Activated naive CD4-positive, alpha-beta T cell treated with anti-CD3 and anti-CD28 coated beads, Interleukin-2, amount 50 U/mL, for 24 hours (primary cell): Measurements from ENCODE around the gene SYCE3.
A peak's percentile ranks its signal among the peaks of the same experiment; 100 is the strongest.
"Not testable (repeated sequence)": the region's sequence is repeated elsewhere in the genome, so short reads cannot be mapped to it uniquely, and the experiment has no call there.

ENCODE experiments used
- H3K27ac Mint-ChIP-seq: one replicate; pipeline ENCODE4 v1.8.0; 2021; ENCODE audit warnings: mild to moderate bottlenecking, mixed read lengths
- H3K27me3 Mint-ChIP-seq: one replicate; pipeline ENCODE4 v1.8.0; 2021; ENCODE audit warnings: mixed read lengths
- H3K36me3 Mint-ChIP-seq: one replicate; pipeline ENCODE4 v1.8.0; 2021; ENCODE audit warnings: mixed read lengths
- H3K4me1 Mint-ChIP-seq: one replicate; pipeline ENCODE4 v1.8.0; 2021; ENCODE audit warnings: mixed read lengths
- H3K4me3 Mint-ChIP-seq: one replicate; pipeline ENCODE4 v1.8.0; 2021; ENCODE audit warnings: mild to moderate bottlenecking, mixed read lengths
- H3K9me3 Mint-ChIP-seq: one replicate; pipeline ENCODE4 v1.8.0; 2021; ENCODE audit warnings: mixed read lengths

SYCE3 gene, protein sequence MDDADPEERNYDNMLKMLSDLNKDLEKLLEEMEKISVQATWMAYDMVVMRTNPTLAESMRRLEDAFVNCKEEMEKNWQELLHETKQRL

GRCh38 chr22:50562523-50563412 is at the start of gene SYCE3:
SYCE3 (minus strand) TSS chr22:50562919; CDS start chr22:50556405, 6,514 bp downstream.
- Mint-ChIP-seq H3K27ac (peak within 1 kb of the TSS; percentile 60), H3K9me3 (no peaks in the 10 kb centered on the region)

DNA sequence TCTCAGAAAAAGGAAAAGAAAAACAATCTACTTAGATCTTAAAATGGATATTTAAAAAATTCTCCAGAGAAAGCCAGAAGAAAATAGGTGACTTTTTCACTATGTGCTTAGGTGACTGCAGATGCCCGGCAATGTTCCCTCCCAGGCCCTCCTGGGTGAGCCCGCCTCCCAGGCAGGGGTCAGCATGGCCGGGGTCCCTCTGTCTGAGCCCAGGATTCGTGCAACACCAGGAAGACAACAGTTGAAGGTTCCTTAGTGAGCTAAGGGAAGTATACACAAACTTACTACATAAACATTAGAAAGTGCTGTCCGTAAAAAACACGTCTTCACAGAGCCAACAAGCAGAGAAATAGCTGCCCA is 49.4 kb upstream of the SYCE3 start:
- Mint-ChIP-seq H3K27me3 (peaks cover 2% of the 10 kb centered on the region), H3K4me1 (peaks cover 13% of the 10 kb centered on the region), H3K9me3 (no peaks in the 10 kb centered on the region), H3K4me3 (no peak overlapping the region), H3K36me3 (no peaks in the 10 kb centered on the region), H3K27ac (no peak overlapping the region)

More at GRCh38 chr22:50562523-50563412, at the start of gene SYCE3:
- Mint-ChIP-seq H3K27me3 (no peaks in the 10 kb centered on the region), H3K4me1 (peaks cover 24% of the 10 kb centered on the region), H3K4me3 (peak within 1 kb of the TSS; percentile 94), H3K36me3 (no peaks in the 10 kb centered on the region)

DNA sequence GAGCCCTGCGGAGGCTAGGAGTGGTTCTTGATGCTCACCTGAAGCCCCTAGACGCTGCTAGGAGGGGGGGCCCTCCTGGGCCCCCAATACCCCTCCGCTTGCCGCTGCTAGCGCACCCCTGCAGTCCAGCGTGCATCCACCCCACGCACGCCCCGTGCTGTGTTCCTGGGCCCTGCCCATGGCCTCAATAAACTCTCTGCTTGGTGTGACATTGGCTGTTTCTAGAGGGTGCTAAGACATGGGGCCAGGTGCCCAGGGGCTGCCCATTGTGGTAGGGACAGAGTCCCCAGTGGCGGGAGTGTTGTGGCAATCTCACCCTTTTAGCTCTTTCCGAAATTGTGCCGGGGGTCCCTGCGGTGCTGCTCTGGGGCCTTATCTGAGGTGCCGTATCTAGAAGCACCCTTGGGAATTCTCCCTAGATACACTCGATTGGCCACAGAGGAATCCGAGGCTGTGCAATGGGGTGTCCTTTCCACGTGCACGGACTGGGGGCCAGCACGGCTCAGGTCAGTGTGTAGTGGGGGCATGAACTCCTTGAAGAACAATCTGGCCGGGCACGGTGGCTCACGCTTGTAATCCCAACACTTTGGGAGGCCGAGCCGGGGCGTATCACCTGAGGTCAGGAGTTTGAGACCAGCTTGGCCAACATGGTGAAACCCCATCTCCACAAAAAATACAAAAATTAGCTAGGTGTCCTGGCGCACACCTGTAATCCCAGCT is 48.8 kb upstream of the SYCE3 start:
- peaks cover 2% of the 10 kb centered on the region for H3K27me3 Mint-ChIP-seq
- peaks cover 13% of the 10 kb centered on the region for H3K4me1 Mint-ChIP-seq
- no peak overlapping the region for H3K4me3 Mint-ChIP-seq
- H3K27ac Mint-ChIP-seq: no peak overlapping the region
- no peaks in the 10 kb centered on the region for H3K36me3 Mint-ChIP-seq
- H3K9me3 Mint-ChIP-seq: no peaks in the 10 kb centered on the region

DNA sequence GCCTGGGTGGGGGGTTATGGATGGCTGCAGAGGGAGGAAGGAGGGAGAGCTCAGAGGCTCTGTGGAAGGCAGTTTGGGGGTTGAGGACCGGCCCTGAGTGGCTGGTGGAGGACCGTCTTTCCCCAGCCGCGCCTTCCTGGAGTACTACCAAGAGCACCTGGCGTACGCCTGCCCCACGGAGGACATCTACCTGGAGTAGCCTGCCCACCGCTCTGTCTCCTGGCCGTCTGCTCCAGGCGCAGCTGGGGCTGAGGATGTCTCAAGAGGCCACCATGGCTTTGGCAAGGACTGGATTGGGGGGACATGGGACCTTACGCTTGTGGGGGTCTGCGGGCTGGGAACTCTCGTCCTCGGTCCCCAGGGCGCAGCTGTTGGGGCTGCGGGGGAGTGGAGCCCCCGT is 47.9 kb upstream of the SYCE3 start:
- H3K27ac Mint-ChIP-seq: peak overlapping the region; percentile 51
- no peaks in the 10 kb centered on the region for H3K9me3 Mint-ChIP-seq
- peaks cover 13% of the 10 kb centered on the region for H3K4me1 Mint-ChIP-seq
- no peak overlapping the region for H3K4me3 Mint-ChIP-seq
- H3K27me3 Mint-ChIP-seq: peaks cover 2% of the 10 kb centered on the region
- no peaks in the 10 kb centered on the region for H3K36me3 Mint-ChIP-seq

DNA sequence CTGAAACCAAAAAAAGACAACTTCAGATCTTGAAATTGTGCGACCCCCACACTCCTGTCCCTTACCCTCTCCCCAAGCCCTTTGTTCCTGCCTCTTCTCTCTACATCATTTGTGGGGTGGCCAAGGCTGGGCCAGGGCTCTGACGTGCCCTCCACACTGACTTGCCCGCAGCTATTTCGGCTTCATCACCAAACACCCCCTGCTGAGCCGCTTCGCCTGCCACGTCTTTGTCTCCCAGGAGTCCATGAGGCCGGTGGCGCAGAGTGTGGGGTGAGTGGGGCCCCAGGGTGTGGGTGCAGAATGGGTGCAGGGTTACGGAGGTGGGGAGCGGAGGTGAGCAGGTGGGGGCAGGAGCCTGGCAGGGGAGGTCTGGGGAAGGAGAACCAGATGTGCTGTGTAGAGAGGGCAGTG is 47.3 kb upstream of the SYCE3 start:
- Mint-ChIP-seq H3K27ac (peak overlapping the region; percentile 51), H3K36me3 (no peaks in the 10 kb centered on the region), H3K9me3 (no peaks in the 10 kb centered on the region), H3K4me3 (no peak overlapping the region), H3K4me1 (peaks cover 13% of the 10 kb centered on the region), H3K27me3 (peaks cover 2% of the 10 kb centered on the region)

DNA sequence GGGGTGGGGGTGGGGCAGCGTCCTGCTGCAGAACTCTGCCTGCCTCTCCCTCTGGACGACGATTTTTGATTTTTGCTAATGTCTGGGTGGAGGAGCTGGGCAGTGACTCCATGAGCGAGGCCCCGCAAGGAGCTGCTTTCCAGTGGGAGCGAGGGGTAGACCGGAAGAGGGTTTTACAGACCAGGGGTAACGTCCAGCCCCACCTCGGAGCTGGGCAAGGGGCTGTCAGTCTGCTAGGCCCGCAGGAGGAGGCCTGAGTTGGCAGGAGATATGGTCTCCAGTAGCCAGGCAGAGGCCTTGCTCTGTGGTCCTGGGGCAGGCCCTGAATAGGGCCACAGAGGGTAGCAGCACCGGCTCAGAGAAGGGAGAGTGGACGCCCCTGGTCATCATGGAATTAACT is 46.9 kb upstream of the SYCE3 start:
- peaks cover 2% of the 10 kb centered on the region for H3K27me3 Mint-ChIP-seq
- H3K27ac Mint-ChIP-seq: no peak overlapping the region
- H3K4me1 Mint-ChIP-seq: peaks cover 13% of the 10 kb centered on the region
- H3K36me3 Mint-ChIP-seq: no peaks in the 10 kb centered on the region
- H3K9me3 Mint-ChIP-seq: no peaks in the 10 kb centered on the region
- H3K4me3 Mint-ChIP-seq: no peak overlapping the region

GRCh38 chr22:50608996-50609395 is 46.3 kb upstream of the SYCE3 start:
- no peak overlapping the region for H3K27ac Mint-ChIP-seq
- H3K4me1 Mint-ChIP-seq: peaks cover 13% of the 10 kb centered on the region
- H3K36me3 Mint-ChIP-seq: no peaks in the 10 kb centered on the region
- H3K27me3 Mint-ChIP-seq: peaks cover 2% of the 10 kb centered on the region
- H3K9me3 Mint-ChIP-seq: no peaks in the 10 kb centered on the region
- no peak overlapping the region for H3K4me3 Mint-ChIP-seq

DNA sequence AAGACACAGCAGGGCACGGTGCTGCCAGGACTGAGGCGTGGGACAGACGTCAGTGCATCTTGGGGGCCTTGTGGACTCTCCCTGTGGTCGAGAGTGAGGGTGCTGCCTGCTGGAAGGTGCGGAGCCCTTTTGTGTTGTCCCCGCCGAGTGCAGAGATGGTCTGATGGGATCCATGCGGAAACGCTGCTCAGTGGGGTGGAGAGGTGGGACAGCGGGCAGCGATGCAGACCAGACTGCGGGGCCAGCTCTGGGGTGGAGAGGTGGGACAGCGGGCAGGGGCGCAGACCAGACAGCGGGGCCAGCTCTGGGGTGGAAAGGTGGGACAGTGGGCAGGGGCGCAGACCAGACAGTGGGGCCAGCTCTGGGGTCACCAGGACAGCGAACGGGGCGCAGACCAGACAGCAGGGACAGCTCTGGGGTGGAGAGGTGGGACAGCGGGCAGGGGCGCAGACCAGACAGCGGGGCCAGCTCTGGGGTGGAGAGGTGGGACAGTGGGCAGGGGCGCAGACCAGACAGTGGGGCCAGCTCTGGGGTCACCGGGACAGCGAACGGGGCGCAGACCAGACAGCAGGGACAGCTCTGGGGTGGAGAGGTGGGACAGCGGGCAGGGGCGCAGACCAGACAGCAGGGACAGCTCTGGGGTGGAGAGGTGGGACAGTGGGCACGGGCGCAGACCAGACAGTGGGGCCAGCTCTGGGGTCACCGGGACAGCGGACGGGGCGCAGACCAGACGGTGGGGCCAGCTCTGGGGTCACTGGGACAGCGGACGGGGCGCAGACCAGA is 45.5 kb upstream of the SYCE3 start:
- not testable (repeated sequence) for H3K9me3 Mint-ChIP-seq, H3K27me3 Mint-ChIP-seq, H3K4me3 Mint-ChIP-seq, H3K27ac Mint-ChIP-seq, H3K36me3 Mint-ChIP-seq
- peaks cover 11% of the 10 kb centered on the region for H3K4me1 Mint-ChIP-seq

DNA sequence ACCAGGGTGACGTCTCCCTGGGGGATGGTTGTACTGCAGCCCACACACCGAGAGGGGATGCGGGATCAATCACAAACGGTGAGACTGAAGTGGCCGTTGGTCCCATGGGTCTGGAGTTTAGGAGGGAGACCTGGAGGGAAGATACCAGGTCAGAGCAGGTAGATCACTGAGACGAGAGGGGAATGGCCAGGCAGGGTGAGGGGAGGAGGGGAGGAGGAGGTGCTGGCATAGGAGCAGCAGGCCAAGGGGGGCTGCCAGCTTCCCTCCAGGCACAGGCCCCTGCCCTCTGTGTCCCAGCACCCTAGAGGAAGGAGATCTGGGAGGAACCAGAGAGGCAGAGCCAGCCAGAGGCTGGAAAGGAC is 44.9 kb upstream of the SYCE3 start:
- Mint-ChIP-seq H3K4me3 (no peak overlapping the region), H3K9me3 (no peaks in the 10 kb centered on the region), H3K27me3 (peaks cover 7% of the 10 kb centered on the region), H3K36me3 (no peaks in the 10 kb centered on the region), H3K4me1 (peaks cover 6% of the 10 kb centered on the region), H3K27ac (no peak overlapping the region)

DNA sequence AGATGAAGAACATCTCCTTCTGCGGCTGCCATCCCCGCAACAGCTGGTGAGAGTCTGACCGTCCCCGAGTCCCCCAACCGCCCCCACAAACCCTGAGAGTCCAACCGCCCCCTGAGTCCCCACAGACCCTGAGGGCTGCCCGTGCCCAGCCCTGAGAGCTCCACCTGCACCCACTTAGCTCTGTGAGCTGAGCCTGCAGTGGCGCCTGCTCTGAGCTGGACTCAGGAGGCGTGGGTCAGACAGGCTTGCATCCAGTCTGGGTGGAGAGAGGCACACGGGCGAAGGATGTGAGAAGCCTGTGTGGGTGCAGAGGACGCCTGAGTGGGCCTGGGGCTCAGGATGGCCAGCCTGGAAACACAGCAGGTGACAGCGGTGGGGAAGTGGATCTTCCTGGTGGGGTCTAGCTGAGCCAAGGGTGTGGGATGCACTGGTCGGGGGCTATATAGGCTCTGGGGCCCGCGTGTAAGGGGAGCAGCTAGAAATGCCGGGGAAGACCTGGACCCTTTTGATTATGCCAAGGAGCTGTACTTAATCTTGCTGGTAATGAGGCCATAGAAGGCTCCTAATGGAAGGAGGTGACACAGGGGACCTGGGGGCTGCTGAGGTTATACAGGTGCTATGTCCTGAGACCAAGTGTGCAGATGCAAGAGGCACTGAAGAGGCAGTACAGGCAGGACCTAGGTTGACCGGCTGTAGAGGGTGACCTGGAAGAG is 44.4 kb upstream of the SYCE3 start:
- Mint-ChIP-seq H3K9me3 (no peaks in the 10 kb centered on the region), H3K27me3 (peaks cover 13% of the 10 kb centered on the region), H3K4me1 (peaks cover 3% of the 10 kb centered on the region), H3K36me3 (no peaks in the 10 kb centered on the region), H3K27ac (no peak overlapping the region), H3K4me3 (no peak overlapping the region)

- Mint-ChIP-seq H3K9me3 (no peaks in the 10 kb centered on the region), H3K4me3 (no peak overlapping the region), H3K36me3 (peaks cover 1% of the 10 kb centered on the region), H3K27ac (no peak overlapping the region), H3K4me1 (peaks cover 8% of the 10 kb centered on the region), H3K27me3 (peaks cover 19% of the 10 kb centered on the region)
Observed at GRCh38 chr22:50606165-50606945, 43.6 kb upstream of the SYCE3 start.

- peaks cover 19% of the 10 kb centered on the region for H3K27me3 Mint-ChIP-seq
- no peak overlapping the region for H3K27ac Mint-ChIP-seq
- H3K4me1 Mint-ChIP-seq: peaks cover 8% of the 10 kb centered on the region
- peaks cover 1% of the 10 kb centered on the region for H3K36me3 Mint-ChIP-seq
- H3K9me3 Mint-ChIP-seq: no peaks in the 10 kb centered on the region
- H3K4me3 Mint-ChIP-seq: no peak overlapping the region
Observed at GRCh38 chr22:50605613-50606074, 42.9 kb upstream of the SYCE3 start.

- peaks cover 8% of the 10 kb centered on the region for H3K4me1 Mint-ChIP-seq
- no peak overlapping the region for H3K27ac Mint-ChIP-seq
- H3K36me3 Mint-ChIP-seq: peaks cover 1% of the 10 kb centered on the region
- no peaks in the 10 kb centered on the region for H3K9me3 Mint-ChIP-seq
- peaks cover 19% of the 10 kb centered on the region for H3K27me3 Mint-ChIP-seq
- H3K4me3 Mint-ChIP-seq: no peak overlapping the region
Observed at GRCh38 chr22:50605002-50605612, 42.4 kb upstream of the SYCE3 start.
